Transverse colon (tissue), 4 donors: Measurements from ENCODE around the gene MAMSTR.

Experiments used
- CTCF ChIP-seq, 5 experiments: fragments of 200-600 bp in 3 of 5; fragments of 450-650 bp in 2 of 5; sonication (generic) in 3 of 5; IDR thresholded peaks; 1 replicate in 2 of 5; 2 replicates in 3 of 5; pipeline ENCODE4 v1.5.1; 2016 to 2017; ENCODE audit warnings: antibody characterized with exemption in 5 of 5, inconsistent platforms in 3 of 5, mild to moderate bottlenecking in 2 of 5, moderate library complexity in 1 of 5
- EP300 ChIP-seq: sonication (generic); formaldehyde crosslinking; IDR thresholded peaks from one replicate; pipeline ENCODE4 v1.6.1; 2017; ENCODE audit warnings: antibody characterized with exemption, low read depth
- POLR2A ChIP-seq: fragments of 450-650 bp; IDR thresholded peaks from one replicate; pipeline ENCODE4 v1.6.1; 2016; ENCODE audit warnings: antibody characterized with exemption, mild to moderate bottlenecking, moderate library complexity
- POLR2AphosphoS5 ChIP-seq, 3 donors: sonication (generic); formaldehyde crosslinking; IDR thresholded peaks; one replicate each; pipeline ENCODE4 v1.6.1; 2016; ENCODE audit warnings: antibody characterized with exemption in 3 of 3

GRCh38 chr19:48713041-48713863 lies 6.3 kb downstream of the MAMSTR start:
- peak in 1 of 5 experiments; percentile 31 for TF ChIP-seq CTCF (IDR thresholded peaks at IDR 0.05)
- no peak for TF ChIP-seq EP300
- TF ChIP-seq POLR2AphosphoS5 (IDR thresholded peaks at IDR 0.05): no peak
- no peak for TF ChIP-seq POLR2A
